ENCODE results near the gene MCEMP1.
"Not testable (repeated sequence)": the region's sequence is repeated elsewhere in the genome, so short reads cannot be mapped to it uniquely, and the experiment has no call there.

DNA sequence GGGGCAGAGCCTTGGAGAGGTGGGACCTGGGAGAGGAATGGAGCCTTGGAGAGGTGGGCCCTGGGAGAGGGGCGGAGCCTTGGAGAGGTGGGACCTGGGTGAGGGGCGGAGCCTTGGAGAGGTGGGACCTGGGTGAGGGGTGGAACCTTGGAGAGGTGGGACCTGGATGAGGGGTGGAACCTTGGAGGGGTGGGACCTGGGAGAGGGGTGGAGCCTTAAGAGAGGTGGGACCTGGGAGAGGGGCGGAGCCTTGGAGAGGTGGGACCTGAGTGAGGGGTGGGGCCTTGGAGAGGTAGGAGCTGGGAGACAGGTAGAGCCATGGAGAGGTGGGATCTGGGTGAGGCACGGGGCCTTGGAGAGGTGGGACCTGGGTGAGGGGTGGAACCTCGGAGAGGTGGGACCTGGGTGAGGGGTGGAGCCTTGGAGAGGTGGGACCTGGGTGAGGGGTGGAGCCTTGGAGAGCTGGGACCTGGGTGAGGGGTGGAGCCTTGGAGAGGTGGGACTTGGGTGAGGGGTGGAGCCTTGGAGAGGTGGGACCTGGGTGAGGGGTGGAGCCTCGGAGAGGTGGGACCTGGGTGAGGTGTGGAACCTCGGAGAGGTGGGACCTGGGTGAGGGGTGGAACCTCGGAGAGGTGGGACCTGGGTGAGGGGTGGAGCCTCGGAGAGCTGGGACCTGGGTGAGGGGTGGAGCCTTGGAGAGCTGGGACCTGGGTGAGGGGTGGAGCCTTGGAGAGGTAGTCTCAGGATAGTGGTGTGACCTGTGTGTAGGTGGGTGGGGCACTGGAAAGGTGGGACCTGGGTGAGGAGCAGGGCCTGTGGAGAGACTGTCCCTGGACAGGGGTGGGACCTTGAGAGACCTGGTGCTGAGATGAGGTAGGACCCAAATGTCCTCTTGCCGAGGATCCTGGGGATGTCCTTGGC lies 33.0 kb upstream of the MCEMP1 start:
- TF ChIP-seq, protein P1, sequence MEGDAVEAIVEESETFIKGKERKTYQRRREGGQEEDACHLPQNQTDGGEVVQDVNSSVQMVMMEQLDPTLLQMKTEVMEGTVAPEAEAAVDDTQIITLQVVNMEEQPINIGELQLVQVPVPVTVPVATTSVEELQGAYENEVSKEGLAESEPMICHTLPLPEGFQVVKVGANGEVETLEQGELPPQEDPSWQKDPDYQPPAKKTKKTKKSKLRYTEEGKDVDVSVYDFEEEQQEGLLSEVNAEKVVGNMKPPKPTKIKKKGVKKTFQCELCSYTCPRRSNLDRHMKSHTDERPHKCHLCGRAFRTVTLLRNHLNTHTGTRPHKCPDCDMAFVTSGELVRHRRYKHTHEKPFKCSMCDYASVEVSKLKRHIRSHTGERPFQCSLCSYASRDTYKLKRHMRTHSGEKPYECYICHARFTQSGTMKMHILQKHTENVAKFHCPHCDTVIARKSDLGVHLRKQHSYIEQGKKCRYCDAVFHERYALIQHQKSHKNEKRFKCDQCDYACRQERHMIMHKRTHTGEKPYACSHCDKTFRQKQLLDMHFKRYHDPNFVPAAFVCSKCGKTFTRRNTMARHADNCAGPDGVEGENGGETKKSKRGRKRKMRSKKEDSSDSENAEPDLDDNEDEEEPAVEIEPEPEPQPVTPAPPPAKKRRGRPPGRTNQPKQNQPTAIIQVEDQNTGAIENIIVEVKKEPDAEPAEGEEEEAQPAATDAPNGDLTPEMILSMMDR (IDR thresholded peaks at IDR 0.05), result not testable (repeated sequence)
- TF ChIP-seq POLR2A, POLR2AphosphoS5, EP300 (IDR thresholded peaks at IDR 0.05): not testable (repeated sequence)
